Measurements from ENCODE around the gene SRGN. TPM values are rescaled to one million over a fixed set of nuclear protein-coding genes. Genes with fewer than 3 reads are reported as not detected.

The SRGN gene
- total RNA-seq, 1 donor = 474 TPM

DNA sequence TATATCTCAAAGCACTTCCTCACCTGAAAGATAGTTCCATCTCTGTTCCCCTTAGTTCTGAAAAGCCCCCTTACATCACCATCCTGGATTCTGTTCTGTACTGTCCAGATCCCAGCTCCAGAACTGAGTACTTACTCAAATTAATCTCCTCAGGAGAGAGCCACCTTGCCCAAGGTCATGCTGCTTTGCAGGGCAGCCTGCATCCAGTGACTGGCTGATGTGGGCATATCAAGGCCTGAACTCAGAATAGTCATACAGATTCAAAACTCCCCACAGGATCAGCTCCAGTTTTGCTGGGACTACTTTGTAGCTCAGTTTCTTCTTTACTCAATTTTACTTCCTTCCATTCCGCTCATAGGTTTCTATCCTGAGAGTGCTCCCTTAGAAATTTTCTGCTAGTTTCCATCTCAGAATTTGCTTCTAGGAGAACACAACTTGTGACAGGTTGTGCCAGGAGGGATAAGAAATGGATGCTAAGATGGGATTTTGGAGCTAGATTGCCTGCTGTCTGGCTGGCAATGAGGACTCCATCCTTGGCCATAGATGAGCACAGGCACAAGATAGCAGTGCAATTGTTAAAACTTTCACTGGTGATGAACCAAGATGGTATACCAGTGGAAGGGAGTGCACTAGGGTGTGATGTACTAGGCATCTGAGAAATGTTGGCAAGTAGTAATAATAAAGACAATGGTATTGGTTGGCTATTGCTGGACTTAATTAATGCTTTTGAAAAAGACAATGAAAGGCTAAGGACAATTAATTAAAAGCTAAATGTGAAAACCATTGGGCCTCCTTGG is 17.3 kb downstream of the SRGN start:
- Histone ChIP-seq H3K9me3 (ENCODE audit: low read depth, low read length) (no peaks in the 10 kb centered on the region), H3K36me3 (ENCODE audit: insufficient read depth, low read length) (peaks cover 40% of the 10 kb centered on the region), H3K4me3 (ENCODE audit: insufficient read depth, low read length) (no peak overlapping the region), H3K4me2 (ENCODE audit: insufficient read depth, low read length) (no peak overlapping the region), H3K4me1 (ENCODE audit: insufficient read depth, low read length) (peaks cover 16% of the 10 kb centered on the region), H3K27me3 (ENCODE audit: insufficient read depth, low read length) (no peaks in the 10 kb centered on the region), H3K27ac (ENCODE audit: low read depth, low read length) (no peak overlapping the region), H4K20me1 (ENCODE audit: insufficient read depth, low read length) (peaks cover 23% of the 10 kb centered on the region), H3K79me2 (ENCODE audit: insufficient read depth, low read length) (peaks cover 39% of the 10 kb centered on the region), H2AFZ (ENCODE audit: low read length) (no peak overlapping the region)
- TF ChIP-seq CTCF (IDR thresholded peaks at IDR 0.05; ENCODE audit: extremely low read depth, low read depth, low read length) = no peak
- DNase-seq (ENCODE audit: insufficient read length, low spot score, missing footprints) = no peak

GRCh38 chr10:69107176-69107490 is 19.2 kb downstream of the SRGN start:
- H2AFZ ChIP-seq (ENCODE audit: low read length) = no peak overlapping the region
- no peaks in the 10 kb centered on the region for H3K27me3 ChIP-seq (ENCODE audit: insufficient read depth, low read length)
- peaks cover 31% of the 10 kb centered on the region for H3K36me3 ChIP-seq (ENCODE audit: insufficient read depth, low read length)
- H3K4me3 ChIP-seq (ENCODE audit: insufficient read depth, low read length) = no peak overlapping the region
- no peak overlapping the region for H3K27ac ChIP-seq (ENCODE audit: low read depth, low read length)
- peaks cover 21% of the 10 kb centered on the region for H3K79me2 ChIP-seq (ENCODE audit: insufficient read depth, low read length)
- no peak overlapping the region for H3K4me2 ChIP-seq (ENCODE audit: insufficient read depth, low read length)
- DNase-seq (ENCODE audit: insufficient read length, low spot score, missing footprints) = no peak
- H3K9me3 ChIP-seq (ENCODE audit: low read depth, low read length) = no peaks in the 10 kb centered on the region
- TF ChIP-seq CTCF (IDR thresholded peaks at IDR 0.05; ENCODE audit: extremely low read depth, low read depth, low read length) = no peak
- H4K20me1 ChIP-seq (ENCODE audit: insufficient read depth, low read length) = peaks cover 11% of the 10 kb centered on the region
- peaks cover 3% of the 10 kb centered on the region for H3K4me1 ChIP-seq (ENCODE audit: insufficient read depth, low read length)

DNA sequence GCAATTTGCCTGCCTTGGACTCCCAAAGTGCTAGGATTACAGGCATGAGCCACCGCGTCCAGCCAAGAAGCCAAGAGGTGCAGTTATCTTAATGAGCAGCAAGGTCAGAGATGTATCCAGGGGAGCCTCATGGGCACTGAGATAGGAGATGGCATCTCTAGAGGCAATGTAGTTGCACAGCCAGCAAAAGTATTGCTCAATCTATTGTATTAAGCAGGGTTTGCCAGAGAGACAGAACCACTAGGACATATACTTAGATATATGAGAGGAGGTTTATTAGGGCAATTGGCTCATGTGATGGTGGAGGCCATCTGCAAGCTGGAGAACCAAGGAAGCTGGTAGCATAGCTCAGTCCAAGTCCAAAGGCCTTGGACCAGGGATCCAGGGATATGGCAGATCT is 19.8 kb downstream of the SRGN start:
- Histone ChIP-seq H2AFZ (ENCODE audit: low read length) (no peak overlapping the region), H4K20me1 (ENCODE audit: insufficient read depth, low read length) (peaks cover 6% of the 10 kb centered on the region), H3K4me1 (ENCODE audit: insufficient read depth, low read length) (no peaks in the 10 kb centered on the region), H3K4me2 (ENCODE audit: insufficient read depth, low read length) (no peak overlapping the region), H3K27me3 (ENCODE audit: insufficient read depth, low read length) (no peaks in the 10 kb centered on the region), H3K4me3 (ENCODE audit: insufficient read depth, low read length) (no peak overlapping the region), H3K27ac (ENCODE audit: low read depth, low read length) (no peak overlapping the region), H3K36me3 (ENCODE audit: insufficient read depth, low read length) (peaks cover 25% of the 10 kb centered on the region), H3K9me3 (ENCODE audit: low read depth, low read length) (no peaks in the 10 kb centered on the region), H3K79me2 (ENCODE audit: insufficient read depth, low read length) (peaks cover 16% of the 10 kb centered on the region)
- no peak for TF ChIP-seq CTCF (IDR thresholded peaks at IDR 0.05; ENCODE audit: extremely low read depth, low read depth, low read length)
- no peak for DNase-seq (ENCODE audit: insufficient read length, low spot score, missing footprints)

- no peaks in the 10 kb centered on the region for H3K36me3 ChIP-seq (ENCODE audit: insufficient read depth, low read length)
- peaks cover 4% of the 10 kb centered on the region for H3K4me1 ChIP-seq (ENCODE audit: insufficient read depth, low read length)
- H3K79me2 ChIP-seq (ENCODE audit: insufficient read depth, low read length) = peaks cover 9% of the 10 kb centered on the region
- no peak for DNase-seq (ENCODE audit: insufficient read length, low spot score, missing footprints)
- no peak overlapping the region for H3K27ac ChIP-seq (ENCODE audit: low read depth, low read length)
- no peak overlapping the region for H3K4me2 ChIP-seq (ENCODE audit: insufficient read depth, low read length)
- no peak overlapping the region for H2AFZ ChIP-seq (ENCODE audit: low read length)
- no peak for TF ChIP-seq CTCF (IDR thresholded peaks at IDR 0.05; ENCODE audit: extremely low read depth, low read depth, low read length)
- H4K20me1 ChIP-seq (ENCODE audit: insufficient read depth, low read length) = no peaks in the 10 kb centered on the region
- no peak overlapping the region for H3K4me3 ChIP-seq (ENCODE audit: insufficient read depth, low read length)
- no peaks in the 10 kb centered on the region for H3K27me3 ChIP-seq (ENCODE audit: insufficient read depth, low read length)
- H3K9me3 ChIP-seq (ENCODE audit: low read depth, low read length) = no peaks in the 10 kb centered on the region
Measured at GRCh38 chr10:69119896-69120295, 32.0 kb downstream of the SRGN start.
